Measurements from ENCODE around the gene BTBD1. TPM values are rescaled to one million over a fixed set of nuclear protein-coding genes. Genes with fewer than 3 reads are reported as not detected.

The BTBD1 gene
- total RNA-seq, 2 experiments from 2014 or later: 92.6 to 99.5 TPM

DNA sequence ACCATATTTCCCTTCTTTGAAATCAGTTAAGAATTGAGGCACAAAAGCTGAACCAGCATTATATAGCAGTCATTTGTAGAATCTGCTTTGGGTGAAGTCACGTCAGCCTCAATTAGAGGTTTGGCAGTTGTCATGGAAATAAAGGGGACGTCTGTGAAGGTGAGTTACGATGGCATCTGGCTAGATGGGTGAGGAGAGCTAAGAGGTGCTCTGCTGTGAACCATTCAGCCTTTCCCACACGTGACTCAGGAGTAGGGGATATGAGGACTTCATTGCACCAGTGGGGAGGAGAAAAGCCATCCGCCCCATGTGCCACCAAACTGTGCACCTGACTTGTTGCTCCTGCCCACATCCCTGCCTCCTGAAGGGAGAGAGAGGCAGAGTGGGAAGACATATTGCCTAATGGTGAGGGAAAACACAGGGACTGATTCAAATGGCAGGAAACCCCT, 52.8 kb downstream of the BTBD1 start:
- Histone ChIP-seq H3K36me3 (ENCODE audit: insufficient read depth, low read length) (peaks cover 48% of the 10 kb centered on the region), H3K27ac (ENCODE audit: low read depth, low read length, poor library complexity, severe bottlenecking) (no peak overlapping the region), H3K4me2 (ENCODE audit: low read length) (no peak overlapping the region), H3K4me3 (ENCODE audit: low read depth, low read length, poor library complexity, severe bottlenecking) (no peak overlapping the region), H3K79me2 (ENCODE audit: insufficient read depth, low read depth, low read length) (peaks cover 16% of the 10 kb centered on the region), H3K9me3 (ENCODE audit: low read length) (no peaks in the 10 kb centered on the region), H3K4me1 (ENCODE audit: insufficient read depth, low read length, poor library complexity, severe bottlenecking) (peaks cover 23% of the 10 kb centered on the region), H3K9me2 (ENCODE audit: insufficient read depth, low read length) (no peaks in the 10 kb centered on the region), H4K20me1 (ENCODE audit: insufficient read depth, low read length) (peaks cover 8% of the 10 kb centered on the region; the same call in 1 of the 2 replicates), H2AFZ (ENCODE audit: low read length) (no peak overlapping the region)
- intact Hi-C loops (cut with micrococcal nuclease; ENCODE audit: unreplicated experiment): no loop called here
- no TSS peak for BruUV-seq (replicated peaks)
- POLR2A ChIA-PET: no interaction called here
- CTCF ChIA-PET (ENCODE audit: unreplicated experiment): interaction anchor here (1.4 kb wide), 1 partner anchor 14 kb away, joined by 3 read pairs; no protein-coding TSS in a partner anchor
- no peak for DNase-seq (ENCODE audit: low spot score)
- TF ChIP-seq, protein P1, sequence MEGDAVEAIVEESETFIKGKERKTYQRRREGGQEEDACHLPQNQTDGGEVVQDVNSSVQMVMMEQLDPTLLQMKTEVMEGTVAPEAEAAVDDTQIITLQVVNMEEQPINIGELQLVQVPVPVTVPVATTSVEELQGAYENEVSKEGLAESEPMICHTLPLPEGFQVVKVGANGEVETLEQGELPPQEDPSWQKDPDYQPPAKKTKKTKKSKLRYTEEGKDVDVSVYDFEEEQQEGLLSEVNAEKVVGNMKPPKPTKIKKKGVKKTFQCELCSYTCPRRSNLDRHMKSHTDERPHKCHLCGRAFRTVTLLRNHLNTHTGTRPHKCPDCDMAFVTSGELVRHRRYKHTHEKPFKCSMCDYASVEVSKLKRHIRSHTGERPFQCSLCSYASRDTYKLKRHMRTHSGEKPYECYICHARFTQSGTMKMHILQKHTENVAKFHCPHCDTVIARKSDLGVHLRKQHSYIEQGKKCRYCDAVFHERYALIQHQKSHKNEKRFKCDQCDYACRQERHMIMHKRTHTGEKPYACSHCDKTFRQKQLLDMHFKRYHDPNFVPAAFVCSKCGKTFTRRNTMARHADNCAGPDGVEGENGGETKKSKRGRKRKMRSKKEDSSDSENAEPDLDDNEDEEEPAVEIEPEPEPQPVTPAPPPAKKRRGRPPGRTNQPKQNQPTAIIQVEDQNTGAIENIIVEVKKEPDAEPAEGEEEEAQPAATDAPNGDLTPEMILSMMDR (conservative IDR thresholded peaks at IDR 0.05; ENCODE audit: low read length): no peak
- TF ChIP-seq EZH2phosphoT487 (IDR thresholded peaks at IDR 0.05; ENCODE audit: borderline replicate concordance, low read depth, low read length): no peak

DNA sequence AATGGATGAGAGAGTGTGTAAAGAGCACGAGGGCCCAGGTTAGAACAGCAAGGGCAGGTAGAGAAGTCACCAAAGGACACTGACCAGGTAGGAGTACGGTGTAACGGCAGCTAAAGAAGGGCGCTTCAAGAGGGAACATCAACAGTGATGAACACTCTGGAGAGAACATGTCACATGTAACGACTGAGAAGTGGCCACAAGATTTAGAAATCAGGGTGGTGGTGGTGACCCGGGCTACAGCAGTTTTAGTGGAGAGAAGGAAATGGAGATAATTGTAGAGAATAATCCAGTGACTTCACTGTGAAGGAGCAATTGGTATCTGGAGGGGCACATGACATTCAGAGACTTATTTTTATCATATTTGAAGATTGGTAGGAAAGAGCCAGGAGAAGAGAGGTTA, 54.4 kb downstream of the BTBD1 start:
- TF ChIP-seq EZH2phosphoT487 (IDR thresholded peaks at IDR 0.05; ENCODE audit: borderline replicate concordance, low read depth, low read length): no peak
- TF ChIP-seq, protein P1 (conservative IDR thresholded peaks at IDR 0.05; ENCODE audit: low read length): no peak
- peaks cover 49% of the 10 kb centered on the region for H3K36me3 ChIP-seq (ENCODE audit: insufficient read depth, low read length)
- H3K9me3 ChIP-seq (ENCODE audit: low read length): no peaks in the 10 kb centered on the region
- intact Hi-C loops (cut with micrococcal nuclease; ENCODE audit: unreplicated experiment): no loop called here
- peaks cover 8% of the 10 kb centered on the region; the same call in 1 of the 2 replicates for H4K20me1 ChIP-seq (ENCODE audit: insufficient read depth, low read length)
- no TSS peak for BruUV-seq (replicated peaks)
- no peak overlapping the region for H3K4me3 ChIP-seq (ENCODE audit: low read depth, low read length, poor library complexity, severe bottlenecking)
- H3K4me1 ChIP-seq (ENCODE audit: insufficient read depth, low read length, poor library complexity, severe bottlenecking): peaks cover 23% of the 10 kb centered on the region
- H3K27ac ChIP-seq (ENCODE audit: low read depth, low read length, poor library complexity, severe bottlenecking): no peak overlapping the region
- H2AFZ ChIP-seq (ENCODE audit: low read length): no peak overlapping the region
- ChIA-PET POLR2A (interaction anchor here (0.6 to 2.4 kb wide), 5 partner anchors 15 to 263 kb away, joined by 3 to 6 read pairs (median 3); no protein-coding TSS in a partner anchor), CTCF (ENCODE audit: unreplicated experiment) (no interaction called here)
- H3K9me2 ChIP-seq (ENCODE audit: insufficient read depth, low read length): no peaks in the 10 kb centered on the region
- H3K4me2 ChIP-seq (ENCODE audit: low read length): peak overlapping the region; percentile 77
- DNase-seq (ENCODE audit: low spot score): no peak
- H3K79me2 ChIP-seq (ENCODE audit: insufficient read depth, low read depth, low read length): peaks cover 15% of the 10 kb centered on the region

DNA sequence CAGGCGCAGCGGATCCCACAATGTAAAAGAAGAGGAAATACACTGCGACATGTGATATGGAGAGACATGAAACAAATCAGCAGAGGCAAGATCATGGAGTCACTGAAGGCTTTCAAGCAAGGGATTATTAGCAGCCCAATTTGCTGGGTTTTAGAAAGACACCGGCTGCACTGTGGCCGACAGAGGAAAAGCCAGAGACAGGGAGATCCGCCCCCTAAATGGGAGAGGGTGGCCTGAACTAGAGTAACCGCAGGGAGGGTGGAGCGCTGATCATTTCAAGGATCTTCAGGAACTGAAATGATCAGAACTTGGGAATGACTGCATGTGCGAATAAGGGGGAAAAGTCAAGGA, 55.0 kb downstream of the BTBD1 start:
- H3K4me2 ChIP-seq (ENCODE audit: low read length): peak overlapping the region; percentile 77
- H3K9me3 ChIP-seq (ENCODE audit: low read length): no peaks in the 10 kb centered on the region
- H3K36me3 ChIP-seq (ENCODE audit: insufficient read depth, low read length): peaks cover 49% of the 10 kb centered on the region
- TF ChIP-seq, protein P1 (conservative IDR thresholded peaks at IDR 0.05; ENCODE audit: low read length): no peak
- TF ChIP-seq EZH2phosphoT487 (IDR thresholded peaks at IDR 0.05; ENCODE audit: borderline replicate concordance, low read depth, low read length): no peak
- ChIA-PET CTCF (ENCODE audit: unreplicated experiment) (interaction anchor here (1.3 to 1.9 kb wide), 2 partner anchors 55 to 197 kb away, joined by 3 to 6 read pairs; partner anchors contain the start of gene BTBD1), POLR2A (interaction anchor here (0.5 to 2.4 kb wide), 7 partner anchors 10 to 1887 kb away, joined by 3 to 6 read pairs (median 4); no protein-coding TSS in a partner anchor)
- H3K79me2 ChIP-seq (ENCODE audit: insufficient read depth, low read depth, low read length): peaks cover 12% of the 10 kb centered on the region
- intact Hi-C loops (cut with micrococcal nuclease; ENCODE audit: unreplicated experiment): no loop called here
- H4K20me1 ChIP-seq (ENCODE audit: insufficient read depth, low read length): peaks cover 8% of the 10 kb centered on the region; the same call in 1 of the 2 replicates
- no TSS peak for BruUV-seq (replicated peaks)
- H3K4me1 ChIP-seq (ENCODE audit: insufficient read depth, low read length, poor library complexity, severe bottlenecking): peaks cover 23% of the 10 kb centered on the region
- peak overlapping the region; percentile 93 for H3K4me3 ChIP-seq (ENCODE audit: low read depth, low read length, poor library complexity, severe bottlenecking)
- H3K27ac ChIP-seq (ENCODE audit: low read depth, low read length, poor library complexity, severe bottlenecking): peak overlapping the region; percentile 74
- DNase-seq (ENCODE audit: low spot score): no peak
- peak overlapping the region; percentile 91; the same call in 1 of the 2 replicates for H2AFZ ChIP-seq (ENCODE audit: low read length)
- no peaks in the 10 kb centered on the region for H3K9me2 ChIP-seq (ENCODE audit: insufficient read depth, low read length)

Data from OCI-LY7 (cell line).